HG02798 (cell line): ENCODE results near the gene MAN1B1.

Source experiments
- ATAC-seq: cut with Tn5 transposase; IDR thresholded peaks from one replicate; pipeline ENCODE4 v1.9.1; 2021; ENCODE audit warnings: mild to moderate bottlenecking; ENCODE audit not compliant: unreplicated experiment, poor library complexity

The MAN1B1 gene

DNA sequence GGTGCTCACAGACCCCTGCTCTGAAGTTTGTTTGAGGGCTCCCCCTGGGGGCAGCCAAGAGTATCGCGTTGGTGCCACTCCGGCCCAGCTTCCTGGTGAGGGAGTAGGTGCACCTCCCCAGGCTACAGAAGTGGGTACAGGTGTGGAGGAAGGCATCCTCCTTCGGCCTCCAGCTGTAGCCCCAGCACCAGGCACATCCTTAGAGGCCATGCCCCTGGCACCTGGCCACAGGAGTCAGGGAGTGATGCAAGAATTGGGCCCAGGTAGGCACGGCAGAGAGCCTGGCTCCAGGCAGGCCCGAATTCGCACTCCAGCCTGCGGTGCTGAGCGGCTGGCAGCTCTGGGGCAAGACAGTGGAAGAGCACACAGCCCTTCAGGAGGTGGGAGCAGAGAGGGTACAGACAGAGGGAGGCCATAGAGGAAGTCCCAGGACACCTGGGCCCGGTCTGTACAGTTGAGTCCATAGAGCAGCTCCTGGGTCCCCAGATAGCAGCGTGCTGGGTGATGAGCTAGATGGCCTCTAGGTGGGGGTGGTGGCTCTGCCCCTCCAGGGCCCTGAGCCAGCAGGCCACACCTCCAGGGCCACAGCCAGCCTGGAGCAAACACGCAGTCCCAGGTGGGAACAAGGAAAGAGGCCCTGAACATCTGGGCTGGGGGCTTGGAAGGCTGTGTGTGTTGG, 18.8 kb upstream of the MAN1B1 start:
- peak; percentile 37 for ATAC-seq

DNA sequence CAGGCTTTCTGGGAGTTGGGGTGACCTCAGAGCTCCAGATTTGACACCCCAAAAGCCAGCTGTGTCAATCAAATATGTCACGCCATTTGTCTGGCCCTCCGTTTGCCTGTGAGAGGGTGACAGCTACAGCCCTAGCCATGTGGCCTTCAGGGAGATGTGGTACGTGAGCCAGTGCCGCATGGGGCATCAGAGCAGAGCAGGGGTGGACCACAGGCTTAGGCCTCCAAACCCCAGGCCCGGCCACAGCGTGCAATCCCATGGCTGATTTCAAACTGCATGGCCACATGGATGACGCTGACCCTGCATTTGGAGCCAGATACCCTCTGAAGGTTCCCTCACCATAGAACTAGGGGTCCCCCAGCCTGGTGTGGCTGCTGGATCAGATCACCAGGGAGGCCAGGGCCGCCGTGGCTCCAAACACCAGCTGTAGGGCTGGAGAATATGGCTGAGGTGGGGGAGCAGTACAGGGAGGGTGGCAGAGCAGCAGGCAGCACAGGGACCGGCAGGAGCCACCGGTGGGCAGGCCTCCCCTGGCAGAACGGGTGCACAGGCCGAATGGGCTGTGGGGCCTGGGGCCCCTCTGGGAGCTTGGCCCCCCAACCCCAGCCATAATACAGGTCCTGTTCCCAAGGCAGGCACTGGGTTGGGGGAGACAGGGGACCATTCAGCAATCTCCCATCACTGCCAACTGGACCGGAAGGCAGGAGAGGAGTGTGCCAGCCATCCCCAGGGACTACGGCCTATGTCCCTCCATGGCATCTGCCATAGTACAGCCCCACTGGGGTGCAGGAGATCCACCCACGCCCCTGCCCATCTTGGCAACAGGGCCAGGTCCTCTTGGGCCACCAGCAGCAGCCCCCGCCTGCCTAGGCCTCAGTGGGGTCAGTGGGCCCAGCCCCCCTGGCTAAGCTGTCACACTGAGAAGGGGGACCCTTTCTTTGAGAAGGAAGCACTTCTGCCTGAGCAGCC, 18.0 kb upstream of the MAN1B1 start:
- no peak for ATAC-seq

GRCh38 chr9:137069508-137070091, 17.2 kb upstream of the MAN1B1 start:
- ATAC-seq: peak; percentile 7

DNA sequence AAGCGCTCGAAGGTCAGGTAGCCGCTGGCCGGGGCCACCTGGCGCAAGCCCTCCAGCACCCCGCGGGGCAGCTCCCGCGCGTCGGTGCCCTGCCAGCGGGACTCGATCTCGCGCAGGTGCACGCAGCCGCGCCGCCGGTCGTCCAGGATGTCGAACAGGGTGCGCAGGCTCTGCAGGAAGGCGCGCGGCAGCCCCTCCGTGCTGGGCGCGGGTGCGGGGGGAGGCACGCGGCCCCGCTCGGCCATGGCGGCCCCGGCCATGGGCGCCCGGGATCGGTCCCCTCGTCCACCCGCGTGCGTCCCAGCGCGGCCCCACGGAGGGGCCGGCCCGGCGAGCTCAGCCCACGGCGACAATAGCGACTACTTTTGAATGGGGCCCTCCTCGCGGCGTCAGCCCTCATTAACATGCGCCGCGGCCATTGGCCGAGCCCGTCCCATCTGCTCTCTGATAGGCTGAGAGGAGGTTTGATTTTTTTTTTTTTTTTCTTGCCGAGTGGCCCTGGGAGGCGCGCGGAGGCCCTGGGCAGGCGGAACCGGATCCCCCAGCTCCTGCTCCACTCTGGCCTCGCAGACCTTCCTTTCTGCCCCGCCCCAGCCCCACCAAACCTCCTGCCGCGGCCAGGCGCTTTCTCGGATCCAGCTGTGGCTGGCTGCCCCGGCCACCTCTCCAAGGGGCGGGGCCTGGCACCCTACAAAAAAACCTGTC, 16.4 kb upstream of the MAN1B1 start, which contains the start of gene SAPCD2:
Gene SAPCD2 (minus strand): TSS at position 357 of the 705 bp plus-strand sequence. CDS start 97 bp downstream, at position 260.
- ATAC-seq: peak; percentile 82

DNA sequence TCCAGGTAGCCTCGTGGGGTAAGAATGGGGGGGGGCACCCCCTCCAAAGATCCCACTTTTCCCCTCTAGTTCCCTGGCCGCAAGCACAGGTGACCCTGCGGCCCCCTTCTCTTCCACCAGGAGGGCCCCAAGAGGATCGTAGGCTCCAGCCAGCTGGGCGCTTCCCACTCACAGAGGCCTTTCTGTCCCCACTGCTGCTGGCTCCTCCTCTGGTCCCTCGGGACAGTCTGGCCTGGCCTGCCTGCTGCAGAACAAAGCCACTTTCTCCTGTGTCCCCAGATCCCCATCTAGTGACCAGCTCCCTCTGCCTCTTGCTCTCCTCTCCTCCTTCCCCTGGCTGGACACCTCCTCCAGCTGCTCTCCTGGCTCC, 15.9 kb upstream of the MAN1B1 start:
- no peak for ATAC-seq

GRCh38 chr9:137071282-137071681, 15.5 kb upstream of the MAN1B1 start:
- no peak for ATAC-seq

DNA sequence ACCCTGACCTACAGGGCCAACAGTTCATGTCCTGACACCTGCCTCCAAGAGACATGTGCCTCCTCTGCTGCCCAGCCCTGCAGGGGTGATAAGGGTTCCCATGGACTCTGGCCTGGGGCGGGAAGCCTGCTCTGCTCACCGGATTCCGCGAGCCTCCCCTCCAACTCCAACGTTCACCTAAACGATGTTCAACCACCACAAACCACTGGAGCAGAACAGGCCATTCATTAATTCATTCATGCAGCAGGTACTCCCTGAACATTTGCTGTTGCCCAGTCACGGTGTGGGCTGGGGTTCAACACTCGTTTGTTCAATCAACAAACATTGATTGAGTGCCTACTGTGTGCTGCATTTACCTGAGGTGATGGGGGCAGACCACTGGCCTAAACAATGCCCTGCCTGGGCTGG, 12.8 kb upstream of the MAN1B1 start:
- ATAC-seq: no peak

DNA sequence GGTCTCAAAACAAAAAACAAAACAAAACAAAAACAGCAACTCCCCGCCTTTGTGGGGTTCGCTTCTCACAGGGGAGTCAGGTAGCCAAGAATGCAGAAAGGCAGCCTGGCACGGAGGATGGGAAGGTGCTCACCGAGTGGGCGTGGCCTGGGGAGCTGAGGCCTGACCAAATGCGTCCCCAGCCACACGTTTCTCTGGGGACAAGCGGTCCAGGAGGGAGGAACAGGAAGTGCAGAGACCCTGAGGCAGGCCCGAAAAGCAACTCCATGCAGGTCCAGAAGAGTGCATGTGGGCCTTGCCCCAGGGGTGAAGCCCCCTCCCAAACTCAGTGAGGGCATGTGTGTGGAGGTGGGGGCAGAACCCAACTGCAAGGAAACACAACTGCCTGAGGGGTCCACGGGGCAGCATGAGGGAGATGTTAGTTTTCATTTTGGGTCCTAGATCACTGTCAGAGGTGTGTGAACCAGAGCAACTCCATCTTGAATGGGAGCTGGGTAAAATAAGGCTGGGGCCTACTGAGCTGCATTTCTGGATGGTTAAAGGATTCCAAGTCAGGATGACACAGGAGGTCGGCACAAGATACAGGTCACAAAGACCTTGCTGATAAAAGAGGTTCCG, 12.0 kb upstream of the MAN1B1 start:
- ATAC-seq: no peak

DNA sequence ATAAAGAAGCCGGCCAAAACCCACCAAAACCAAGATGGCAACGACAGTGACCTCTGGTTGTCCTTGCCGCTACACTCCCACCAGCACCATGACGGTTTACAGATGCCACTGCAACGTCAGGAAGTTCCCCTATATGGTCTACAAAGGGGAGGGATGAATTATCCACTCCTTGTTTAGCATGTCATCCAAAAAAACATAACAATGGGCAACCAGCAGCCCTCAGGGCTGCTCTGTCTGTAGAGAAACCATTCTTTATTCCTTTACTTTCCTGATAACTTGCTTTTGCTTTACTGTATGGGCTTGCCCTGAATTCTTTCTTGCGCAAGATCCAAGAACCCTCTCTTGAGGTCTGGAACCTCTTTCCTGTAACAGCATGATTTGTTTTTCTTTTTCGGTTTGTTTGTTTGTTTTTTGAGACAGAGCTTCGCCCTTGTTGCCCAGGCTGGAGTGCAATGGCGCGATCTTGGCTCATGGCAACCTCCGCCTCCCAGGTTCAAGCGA, 11.5 kb upstream of the MAN1B1 start:
- no peak for ATAC-seq

- ATAC-seq: no peak
These were observed 10.2 kb upstream of the MAN1B1 start for GRCh38 chr9:137076636-137077009.

GRCh38 chr9:137077010-137077747, 9.6 kb upstream of the MAN1B1 start, which contains the start of gene UAP1L1:
UAP1L1 (plus strand) TSS chr9:137077517; CDS start chr9:137077533, 16 bp downstream.
- ATAC-seq: peak; percentile 71

DNA sequence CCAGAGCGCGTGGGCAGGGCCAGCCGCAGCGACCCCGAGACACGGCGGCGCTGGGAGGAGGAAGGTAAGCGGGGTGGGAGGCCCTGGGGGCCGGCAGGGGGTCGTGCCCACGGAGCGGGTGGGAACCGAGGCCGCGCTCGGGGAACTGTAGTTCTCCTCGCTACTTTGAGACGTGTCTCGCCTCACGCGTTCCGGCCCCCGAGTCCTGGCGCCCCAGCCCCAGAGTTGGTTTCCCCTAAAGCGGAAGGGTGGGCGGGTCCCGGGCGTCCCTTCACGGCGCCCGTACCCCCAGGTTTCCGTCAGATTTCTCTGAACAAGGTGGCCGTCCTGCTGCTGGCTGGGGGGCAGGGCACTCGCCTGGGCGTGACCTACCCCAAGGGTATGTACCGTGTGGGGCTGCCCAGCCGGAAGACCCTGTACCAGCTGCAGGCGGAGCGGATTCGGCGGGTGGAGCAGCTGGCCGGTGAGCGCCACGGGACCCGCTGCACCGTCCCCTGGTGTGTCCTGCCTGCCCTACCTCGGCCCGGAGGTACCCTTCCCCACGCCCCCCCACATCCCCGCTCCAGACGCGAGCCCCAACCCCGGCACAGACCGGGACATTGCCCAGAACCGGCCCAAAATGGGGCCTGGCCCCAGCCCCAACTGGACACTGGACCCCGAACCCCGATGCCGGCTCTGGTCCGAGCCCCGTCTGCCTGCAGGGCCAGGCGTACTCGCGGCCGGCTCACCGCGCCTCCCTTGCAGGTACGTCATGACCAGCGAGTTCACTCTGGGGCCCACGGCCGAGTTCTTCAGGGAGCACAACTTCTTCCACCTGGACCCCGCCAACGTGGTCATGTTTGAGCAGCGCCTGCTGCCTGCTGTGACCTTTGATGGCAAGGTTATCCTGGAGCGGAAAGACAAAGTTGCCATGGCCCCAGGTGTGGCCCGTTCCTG, 8.8 kb upstream of the MAN1B1 start:
- no peak for ATAC-seq

DNA sequence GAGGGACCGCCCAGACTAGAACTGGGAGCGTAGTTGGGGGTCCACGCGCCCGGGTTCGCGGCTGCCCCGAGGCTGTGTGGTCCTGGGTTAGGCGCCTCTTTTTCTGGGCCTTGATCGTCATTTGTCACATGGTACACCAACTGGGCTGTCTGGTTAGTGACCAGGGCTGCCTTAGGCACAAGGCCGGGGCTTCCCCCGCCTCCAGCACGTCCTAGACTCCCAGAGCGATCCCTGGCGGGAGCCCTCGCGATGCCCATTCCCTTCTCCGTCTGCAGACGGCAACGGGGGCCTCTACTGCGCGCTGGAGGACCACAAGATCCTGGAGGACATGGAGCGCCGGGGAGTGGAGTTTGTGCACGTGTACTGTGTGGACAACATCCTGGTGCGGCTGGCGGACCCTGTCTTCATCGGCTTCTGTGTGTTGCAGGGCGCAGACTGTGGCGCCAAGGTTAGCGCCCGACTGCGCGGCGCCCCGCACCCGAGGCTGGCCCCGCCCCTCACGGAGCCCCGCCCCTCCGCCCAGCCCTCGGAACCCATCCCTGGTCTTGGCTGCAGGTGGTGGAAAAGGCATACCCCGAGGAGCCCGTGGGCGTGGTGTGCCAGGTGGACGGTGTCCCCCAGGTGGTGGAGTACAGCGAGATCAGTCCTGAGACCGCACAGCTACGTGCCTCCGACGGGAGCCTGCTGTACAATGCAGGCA, 7.9 kb upstream of the MAN1B1 start:
- no peak for ATAC-seq

DNA sequence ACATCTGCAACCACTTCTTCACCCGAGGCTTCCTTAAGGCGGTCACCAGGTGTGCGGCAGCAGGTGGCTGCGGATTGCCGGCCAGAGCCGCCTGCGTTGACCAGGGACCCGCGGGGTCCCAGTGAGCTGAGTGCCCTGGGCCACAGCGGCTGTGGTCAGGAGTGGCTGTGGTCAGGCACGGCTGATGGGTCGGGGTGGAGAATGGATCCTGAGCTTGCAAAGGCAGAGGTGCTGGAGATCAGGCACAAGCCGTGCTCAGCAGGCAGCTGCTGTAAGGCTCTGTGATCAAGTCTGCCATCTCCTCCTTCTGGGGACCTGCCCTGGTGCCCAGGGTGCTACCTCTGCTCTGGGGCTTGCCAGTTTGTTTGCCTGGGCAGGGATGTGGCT, 7.4 kb upstream of the MAN1B1 start:
- no peak for ATAC-seq

GRCh38 chr9:137080260-137081122, 6.3 kb upstream of the MAN1B1 start:
- no peak for ATAC-seq

DNA sequence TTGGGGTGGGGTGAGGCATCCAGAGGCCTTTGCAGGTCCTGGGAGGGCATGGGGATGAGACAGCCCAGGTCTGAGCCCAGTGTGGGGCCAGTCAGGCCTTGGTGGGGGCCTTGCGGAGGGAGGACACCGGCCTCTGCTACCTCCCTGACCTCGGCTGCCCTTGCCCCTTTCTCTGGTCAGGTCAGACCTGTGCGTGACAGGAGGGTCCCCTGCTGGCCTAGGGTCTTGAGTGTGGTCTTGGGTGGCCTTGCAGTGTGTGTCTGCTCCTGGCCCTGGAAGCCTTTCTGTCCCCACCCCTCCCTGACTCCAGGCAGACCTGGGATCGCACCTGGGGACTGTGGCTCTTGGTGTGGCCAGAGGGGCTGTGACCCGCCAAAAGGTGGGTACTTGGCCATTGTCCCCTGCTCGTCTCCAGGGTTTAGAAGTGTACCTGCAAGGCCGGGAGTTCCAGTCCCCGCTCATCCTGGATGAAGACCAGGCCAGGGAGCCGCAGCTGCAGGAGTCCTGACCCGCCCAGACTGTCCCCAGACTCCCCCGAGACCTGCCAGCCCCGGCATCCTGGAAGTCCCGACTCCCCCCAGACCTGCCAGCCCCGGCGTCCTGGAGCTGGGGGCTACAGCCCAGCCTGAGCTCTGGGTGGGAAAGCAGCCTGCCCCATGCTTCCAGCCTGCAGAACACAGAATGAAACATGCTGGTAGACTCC, 4.4 kb upstream of the MAN1B1 start:
- ATAC-seq: no peak
